Stimulated activated CD4-positive, alpha-beta T cell treated with anti-CD3 and anti-CD28 coated beads, Interleukin-2, amount 100 ng/mL, for 4 hours (primary cell): ENCODE results near the gene ATRN.
"Not testable (repeated sequence)": the region's sequence is repeated elsewhere in the genome, so short reads cannot be mapped to it uniquely, and the experiment has no call there.

Experiments used
- DNase-seq: peaks from one replicate; pipeline ENCODE4 v3.0.0-alpha.2; 2020; ENCODE audit warnings: low read depth

ATRN gene

DNA sequence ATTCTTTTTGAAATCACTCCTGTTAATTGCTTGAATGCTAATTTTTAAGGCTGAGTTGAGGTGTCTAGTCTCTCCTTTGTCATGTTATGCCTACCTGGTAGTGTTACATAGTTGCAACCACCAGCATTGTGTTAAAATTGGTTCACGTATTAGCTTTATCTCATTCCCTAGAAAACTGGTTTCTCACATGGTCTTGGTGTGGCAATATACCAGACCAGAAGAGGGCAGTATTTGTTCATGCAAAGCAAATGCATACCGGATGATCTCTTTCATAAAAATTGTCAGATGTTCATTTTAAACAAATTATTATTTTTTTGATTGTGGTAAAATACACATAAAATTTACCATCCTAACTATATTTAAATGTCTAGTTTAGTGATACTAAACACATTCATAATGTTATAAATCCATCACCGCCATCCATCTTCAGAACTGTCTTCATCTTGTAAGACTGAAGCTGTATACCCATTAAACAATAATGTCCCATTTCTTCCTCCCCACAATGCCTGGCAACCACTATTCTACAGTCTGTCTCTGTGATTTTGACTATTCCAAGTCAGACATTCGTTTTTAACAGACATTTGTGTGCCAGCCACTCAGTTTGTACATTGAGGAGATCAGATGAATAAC lies 92.8 kb downstream of the ATRN start:
- no peak for DNase-seq

DNA sequence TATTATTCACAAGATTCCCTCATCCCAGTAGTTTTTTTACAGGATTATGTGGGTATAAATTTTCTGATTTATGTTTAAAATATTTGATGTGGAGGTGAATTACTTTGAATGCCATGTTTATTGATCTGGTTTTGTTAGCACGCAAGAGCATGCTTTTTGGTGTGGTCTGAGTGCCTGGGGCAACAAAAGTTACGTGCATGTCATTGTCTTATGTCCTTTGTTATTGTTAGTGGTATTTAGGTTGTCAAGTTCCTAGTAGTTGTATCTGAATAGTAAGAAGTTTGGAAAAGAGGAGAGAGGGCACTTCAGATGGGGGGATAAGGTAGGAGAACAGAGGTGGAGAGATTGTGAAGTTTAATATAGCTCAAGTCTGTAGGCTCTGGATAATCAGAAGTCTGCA lies 95.0 kb downstream of the ATRN start:
- DNase-seq, result no peak

DNA sequence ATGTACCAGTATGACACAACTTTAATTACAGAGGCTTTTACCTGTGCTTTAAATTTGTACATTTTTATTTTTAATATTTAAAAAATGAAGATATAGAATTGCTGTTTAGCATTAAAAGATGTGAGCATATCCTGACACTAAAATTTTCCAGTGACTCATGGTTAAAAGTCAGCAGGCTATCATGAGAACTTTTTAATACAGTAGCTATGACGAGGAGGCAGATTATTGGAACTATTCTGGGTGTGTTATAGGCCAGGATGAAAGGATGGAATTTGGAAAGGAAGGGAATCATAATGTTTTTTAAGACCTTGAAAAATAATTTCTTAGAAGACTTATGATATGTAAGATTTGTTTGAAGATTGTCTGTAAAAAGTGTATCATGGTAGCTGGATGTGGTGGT lies 101.3 kb downstream of the ATRN start:
- DNase-seq, result no peak

- no peak for DNase-seq
These were observed 105.5 kb downstream of the ATRN start for GRCh38 chr20:3576363-3576762.

- no peak for DNase-seq
These were observed 106.5 kb downstream of the ATRN start for GRCh38 chr20:3577366-3577765.

GRCh38 chr20:3580412-3580811 lies 109.6 kb downstream of the ATRN start:
- DNase-seq, result no peak

- no peak for DNase-seq
These were observed 112.9 kb downstream of the ATRN start for GRCh38 chr20:3583765-3584164.

GRCh38 chr20:3586093-3586492 lies 115.3 kb downstream of the ATRN start:
- no peak for DNase-seq

GRCh38 chr20:3590164-3590563 lies 119.3 kb downstream of the ATRN start:
- DNase-seq, result no peak

GRCh38 chr20:3592931-3593330 lies 122.1 kb downstream of the ATRN start:
- DNase-seq, result no peak

DNA sequence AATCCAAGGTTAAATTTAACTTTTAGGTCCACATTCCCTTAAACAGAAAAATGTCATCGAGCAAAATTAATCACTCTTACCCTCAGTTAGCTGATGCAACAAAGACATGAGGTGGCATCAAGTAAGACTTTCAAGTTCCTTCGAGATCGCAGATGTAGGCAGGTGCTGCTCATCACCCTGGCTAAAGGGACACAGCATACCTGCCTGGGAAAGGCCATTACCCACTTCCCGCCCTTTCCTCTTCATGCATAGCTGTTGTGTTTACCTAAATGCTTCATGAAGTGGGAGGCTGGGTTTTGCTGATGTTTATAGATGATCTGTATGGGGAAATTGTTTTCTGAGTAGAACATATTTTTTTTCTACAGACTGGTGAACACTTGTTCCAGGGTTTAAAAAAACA lies 124.7 kb downstream of the ATRN start:
- DNase-seq, result no peak

DNA sequence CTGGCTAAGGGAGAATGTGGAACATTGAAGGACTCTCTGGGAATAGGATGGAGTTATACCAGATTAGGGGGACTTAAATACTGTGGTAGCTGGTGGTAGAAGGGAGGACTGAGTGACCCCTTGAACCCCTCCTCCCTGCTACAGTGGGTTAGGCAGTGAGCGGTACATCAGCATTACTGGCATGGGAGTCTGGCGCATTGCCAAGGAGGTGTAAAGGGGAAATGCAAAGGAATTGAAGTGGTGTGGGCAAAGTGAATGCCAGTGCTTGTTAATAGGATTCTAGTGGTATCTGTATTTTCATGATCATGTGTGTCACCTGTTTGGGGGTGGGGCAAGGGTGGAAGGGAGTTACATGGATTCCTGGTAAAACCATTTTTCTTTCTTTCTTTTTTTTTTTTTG lies 132.3 kb downstream of the ATRN start:
- DNase-seq, result no peak

DNA sequence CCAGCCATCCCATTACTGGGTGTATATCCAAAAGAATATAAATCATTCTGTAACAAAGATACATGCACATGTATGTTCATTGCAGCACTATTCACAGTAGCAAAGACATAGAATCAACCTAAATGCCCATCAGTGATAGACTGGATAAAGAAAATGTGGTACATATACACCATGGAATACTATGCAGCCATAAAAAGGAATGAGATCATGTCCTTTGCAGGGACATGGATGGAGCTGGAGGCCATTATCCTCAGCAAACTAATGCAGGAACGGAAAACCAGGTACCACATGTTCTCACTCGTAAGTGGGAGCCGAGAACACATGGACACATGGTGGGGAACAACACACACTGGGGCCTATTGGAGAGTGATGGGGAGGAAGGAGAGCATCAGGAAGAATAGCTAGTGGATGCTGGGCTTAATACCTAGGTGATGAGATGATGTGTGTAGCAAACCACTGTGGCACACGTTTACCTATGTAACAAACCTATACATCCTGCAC lies 134.6 kb downstream of the ATRN start:
- not testable (repeated sequence) for DNase-seq

- DNase-seq, result no peak
These were observed 135.2 kb downstream of the ATRN start for GRCh38 chr20:3606021-3606420.

DNA sequence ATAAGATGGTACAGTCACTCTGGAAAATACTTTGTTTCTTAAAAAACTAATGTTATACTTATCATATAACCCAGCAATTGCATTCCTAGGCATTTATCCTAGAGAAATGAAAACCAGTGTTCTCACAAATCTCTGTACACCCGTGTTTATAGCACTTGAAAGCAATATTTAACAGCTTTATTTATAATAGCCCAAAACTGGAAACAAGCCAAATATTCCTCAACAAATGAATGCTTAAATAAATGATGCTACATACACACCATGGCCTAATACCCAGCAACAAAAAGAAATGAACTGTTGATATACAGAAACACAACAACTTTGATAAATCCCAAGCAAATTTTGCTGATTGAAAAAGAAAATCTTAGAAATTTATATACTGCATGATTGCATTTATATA lies 141.1 kb downstream of the ATRN start:
- DNase-seq, result no peak

DNA sequence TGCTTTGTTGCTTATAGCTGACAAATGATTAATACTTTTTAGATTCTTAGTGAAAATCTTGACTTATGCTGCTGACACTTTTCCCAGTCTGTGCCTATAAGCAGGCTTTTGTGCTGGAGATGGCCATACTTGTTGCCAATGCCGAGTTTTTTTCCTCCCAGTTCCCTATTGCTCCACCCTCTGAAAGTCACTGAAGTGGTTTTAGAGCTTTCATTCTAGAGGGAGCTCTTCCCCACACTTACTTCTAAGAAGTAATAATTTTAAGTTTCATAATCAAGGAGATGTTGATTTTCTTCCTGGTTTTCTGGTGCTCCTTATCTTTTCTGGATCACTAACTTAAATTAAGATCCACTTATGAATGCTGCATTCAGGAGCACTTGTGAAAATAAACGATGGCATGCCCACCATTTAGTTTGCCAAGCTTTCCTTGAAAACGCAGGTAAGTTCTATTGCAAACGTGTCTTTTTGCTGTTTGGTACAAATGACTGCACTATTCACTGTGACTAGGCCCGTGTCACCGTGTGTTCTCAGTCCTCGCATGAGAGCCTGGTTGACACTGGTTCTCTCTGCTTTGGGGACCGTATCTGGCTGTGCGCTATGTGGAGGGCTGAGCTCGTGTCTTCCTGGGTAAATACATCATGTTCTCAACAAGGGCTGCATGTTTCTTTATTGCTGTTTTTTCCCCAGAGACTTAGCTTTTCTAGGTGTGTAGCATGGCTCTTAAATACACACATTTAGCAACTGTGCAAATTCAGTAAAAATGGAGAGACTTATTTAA lies 142.2 kb downstream of the ATRN start:
- no peak for DNase-seq

DNA sequence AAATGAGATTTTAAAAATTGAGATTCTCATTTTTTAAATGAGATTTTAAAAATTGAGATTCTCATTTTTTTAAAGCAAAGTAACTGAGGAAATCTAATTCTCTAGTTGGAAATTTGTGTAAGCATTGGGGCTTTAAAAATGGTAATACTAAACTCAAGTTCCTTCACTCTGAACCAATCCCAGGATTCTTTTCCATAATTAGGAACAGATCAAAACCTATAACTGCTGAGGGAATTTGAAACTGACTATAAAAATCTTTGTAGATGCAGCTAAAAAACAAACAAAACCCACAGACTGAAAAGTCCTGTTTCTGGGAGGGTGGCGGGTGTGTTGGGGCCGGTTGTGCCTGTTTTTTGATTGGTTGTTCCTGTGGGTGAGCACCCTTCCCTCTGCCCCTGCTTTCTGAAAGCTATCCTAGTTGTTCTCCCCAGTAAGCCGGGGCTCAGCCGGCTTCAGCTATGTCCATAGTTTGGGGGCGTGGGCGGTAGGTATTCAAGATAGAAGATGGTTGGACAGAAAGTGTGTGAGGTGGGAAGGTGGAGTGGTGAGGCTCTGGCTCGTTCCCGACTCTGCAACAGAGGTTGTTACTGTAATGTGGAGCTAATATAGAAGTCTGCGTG lies 143.1 kb downstream of the ATRN start:
- DNase-seq, result no peak

GRCh38 chr20:3614466-3614865 lies 143.6 kb downstream of the ATRN start:
- DNase-seq, result no peak

GRCh38 chr20:3615171-3615840 lies 144.5 kb downstream of the ATRN start:
- DNase-seq, result not testable (repeated sequence)

DNA sequence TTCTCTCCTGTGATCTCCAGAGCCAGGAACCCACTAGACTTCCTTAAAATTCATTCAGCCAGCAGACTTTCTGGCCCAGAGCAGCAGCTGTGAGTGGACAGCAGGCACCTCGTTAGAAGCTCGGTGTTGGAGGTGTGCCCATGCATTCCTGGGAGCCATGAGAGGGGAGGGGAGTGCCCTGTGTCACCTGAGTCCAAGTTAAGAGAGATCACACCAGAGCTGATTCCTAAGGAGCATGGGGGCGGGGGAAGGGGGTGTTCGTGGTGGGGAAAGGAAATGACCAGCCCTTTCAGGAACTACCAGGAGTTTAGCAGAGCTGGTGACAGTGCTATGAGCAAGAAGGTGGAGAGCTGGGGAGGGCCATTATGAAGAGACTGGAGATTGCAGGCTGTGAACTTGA lies 145.4 kb downstream of the ATRN start:
- no peak for DNase-seq

- DNase-seq, result no peak
These were observed 150.3 kb downstream of the ATRN start for GRCh38 chr20:3621111-3621510.

DNA sequence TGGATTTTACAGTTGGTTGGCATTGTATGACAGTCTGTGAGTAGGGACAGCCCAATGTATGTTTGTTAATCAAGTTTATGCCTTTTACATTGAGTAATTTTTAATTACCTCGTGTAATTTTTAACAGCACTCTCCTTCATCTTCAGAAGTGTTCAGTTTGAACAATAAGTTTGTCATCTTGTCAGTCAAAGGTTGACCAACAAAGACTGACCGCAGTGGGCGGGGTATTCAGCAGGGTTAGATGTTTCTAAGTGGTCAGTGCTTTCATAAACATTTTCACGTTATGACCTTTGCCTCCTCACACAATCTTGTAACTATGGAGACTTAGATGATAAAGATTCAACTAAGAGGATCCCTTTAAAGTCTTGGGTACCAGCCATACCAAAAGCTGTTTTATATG lies 151.6 kb downstream of the ATRN start:
- DNase-seq, result no peak

DNA sequence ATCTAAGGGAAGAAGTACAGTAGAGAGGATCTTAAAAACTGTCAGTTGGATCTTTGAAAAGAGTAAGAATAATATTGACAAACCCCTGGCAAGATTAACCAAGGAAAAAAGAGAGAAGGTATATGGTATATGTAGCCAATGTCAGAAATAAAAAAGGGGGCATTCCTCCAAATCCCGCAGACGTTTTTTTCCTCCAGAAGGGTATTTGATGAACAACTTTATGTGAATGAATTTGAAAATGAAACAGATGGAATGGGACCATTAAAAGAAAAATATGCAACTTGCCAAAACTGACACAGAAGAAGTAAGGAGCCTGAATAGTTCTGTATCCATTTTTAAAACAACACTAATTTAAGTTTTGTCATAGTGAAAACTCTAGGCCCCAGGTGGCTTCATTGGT lies 156.7 kb downstream of the ATRN start:
- no peak for DNase-seq
